H1 (cell line): ENCODE results near the gene PLA2G15. TPM values are rescaled to one million over a fixed set of nuclear protein-coding genes. Genes with fewer than 3 reads are reported as not detected.

ENCODE experiments used
- CTCF ChIA-PET: fragments of 300-600 bp; sonication (Branson Sonifier 250); formaldehyde crosslinking; loops from one replicate; lab custom pipeline; 2021; ENCODE audit not compliant: partially characterized antibody; lab: Charles Lee
- POLR2A ChIA-PET: fragments of 300-600 bp; sonication (Branson Sonifier 250); formaldehyde crosslinking; loops from one replicate; lab custom pipeline; 2021; ENCODE audit warnings: inconsistent platforms; ENCODE audit not compliant: partially characterized antibody; lab: Charles Lee
- DNase-seq, 2 experiments: peaks; one replicate each; pipeline versions ENCODE4 v3.0.0 to v3.0.0-alpha.2; 2010 to 2022; ENCODE audit warnings: low spot score in 2 of 2, low read depth in 1 of 2, mixed read lengths in 1 of 2
- FAIRE-seq: peaks from 2 replicates; lab custom pipeline; 2011; peaks lifted over from hg19 to GRCh38; lab: Jason Lieb, UNC
- H2AFZ ChIP-seq: 2 replicates; pipeline ENCODE4 v1.8.1; 2012; ENCODE audit warnings: low read length, inconsistent platforms
- H2AK5ac ChIP-seq: 2 replicates; pipeline ENCODE4 v1.6.1; 2013; ENCODE audit warnings: low read depth, low read length
- H2BK120ac ChIP-seq: replicated peaks from 2 replicates; pipeline ENCODE3; 2013; ENCODE audit warnings: low read depth, low read length, inconsistent platforms
- H2BK12ac ChIP-seq: 2 replicates; pipeline ENCODE4 v1.6.1; 2013; ENCODE audit warnings: low read depth, low read length
- H2BK15ac ChIP-seq: 2 replicates; pipeline ENCODE4 v1.6.1; 2013; ENCODE audit warnings: low read length
- H2BK20ac ChIP-seq: 2 replicates; pipeline ENCODE4 v1.6.1; 2013; ENCODE audit warnings: low read length
- H2BK5ac ChIP-seq: 2 replicates; pipeline ENCODE4 v1.6.1; 2013; ENCODE audit warnings: low read depth, low read length
- H3K14ac ChIP-seq: 2 replicates; pipeline ENCODE4 v1.6.1; 2013; ENCODE audit warnings: inconsistent platforms; ENCODE audit not compliant: insufficient read length
- H3K18ac ChIP-seq: 2 replicates; pipeline ENCODE4 v1.6.1; 2013; ENCODE audit warnings: low read length; ENCODE audit errors: extremely low read depth
- H3K23ac ChIP-seq: 2 replicates; pipeline ENCODE4 v1.6.1; 2013; ENCODE audit warnings: inconsistent platforms; ENCODE audit not compliant: insufficient read length
- H3K23me2 ChIP-seq: 2 replicates; pipeline ENCODE4 v1.6.1; 2013; ENCODE audit warnings: low read depth, low read length
- H3K27ac ChIP-seq: 2 replicates; pipeline ENCODE4 v1.6.1; 2011; ENCODE audit warnings: low read depth, low read length, inconsistent platforms
- H3K27me3 ChIP-seq, 4 experiments: replicated peaks in 1 of 4; 1 replicate in 1 of 4; 2 replicates in 3 of 4; pipeline versions ENCODE4 v1.6.1 to v1.8.1; 2011 to 2013; ENCODE audit warnings: low read length in 3 of 4, mild to moderate bottlenecking in 3 of 4, inconsistent platforms in 2 of 4, mixed read lengths in 2 of 4, moderate library complexity in 1 of 4; ENCODE audit not compliant: control insufficient read depth in 3 of 4, insufficient read depth in 3 of 4; ENCODE audit errors: extremely low read depth in 1 of 4
- H3K36me3 ChIP-seq, 4 experiments: 2 replicates each; pipeline versions ENCODE4 v1.6.1 to v1.8.1; 2011 to 2013; ENCODE audit warnings: mild to moderate bottlenecking in 4 of 4, low read length in 3 of 4, moderate library complexity in 2 of 4, control low read depth in 1 of 4, inconsistent platforms in 1 of 4; ENCODE audit not compliant: insufficient read depth in 4 of 4, control insufficient read depth in 2 of 4
- H3K4ac ChIP-seq: replicated peaks from 2 replicates; pipeline ENCODE3; 2013; ENCODE audit warnings: low read length, low read depth, mixed read lengths, inconsistent platforms; ENCODE audit not compliant: insufficient read length
- H3K4me1 ChIP-seq, 4 experiments: replicated peaks in 1 of 4; 1 replicate in 1 of 4; 2 replicates in 3 of 4; pipeline versions ENCODE4 v1.6.1 to v1.8.1; 2011 to 2013; ENCODE audit warnings: low read length in 3 of 4, inconsistent platforms in 2 of 4, mixed read lengths in 1 of 4; ENCODE audit not compliant: insufficient read depth in 4 of 4, control insufficient read depth in 3 of 4
- H3K4me2 ChIP-seq, 2 experiments: 2 replicates each; pipeline versions ENCODE4 v1.6.1 to v1.8.1; 2011 to 2013; ENCODE audit warnings: low read depth in 2 of 2, low read length in 2 of 2, control low read depth in 1 of 2, inconsistent platforms in 1 of 2, mild to moderate bottlenecking in 1 of 2; ENCODE audit not compliant: insufficient read depth in 1 of 2
- H3K4me3 ChIP-seq, 4 experiments: fragments of 200-600, 300-600 bp in 1 of 4; sonication (generic), shearing (Covaris generic), sonication (Bioruptor Twin) in 1 of 4; 2 replicates each; pipeline versions ENCODE4 v1.5.1 to v1.8.1; 2011 to 2016; ENCODE audit warnings: low read length in 4 of 4, low read depth in 3 of 4, control low read depth in 2 of 4, inconsistent platforms in 2 of 4, mild to moderate bottlenecking in 2 of 4, mixed read lengths in 1 of 4, moderate library complexity in 1 of 4; ENCODE audit not compliant: insufficient read depth in 2 of 4; ENCODE audit errors: extremely low read depth in 1 of 4
- H3K56ac ChIP-seq: replicated peaks from 2 replicates; pipeline ENCODE3; 2013; ENCODE audit warnings: low read depth, mild to moderate bottlenecking, mixed read lengths, low read length, inconsistent platforms; ENCODE audit not compliant: insufficient read length
- H3K79me1 ChIP-seq: 2 replicates; pipeline ENCODE4 v1.6.1; 2013; ENCODE audit warnings: low read depth, low read length, control low read depth
- H3K79me2 ChIP-seq, 2 experiments: 2 replicates each; pipeline versions ENCODE4 v1.6.1 to v1.8.1; 2012 to 2013; ENCODE audit warnings: low read length in 2 of 2, mild to moderate bottlenecking in 2 of 2, inconsistent platforms in 1 of 2; ENCODE audit not compliant: insufficient read depth in 2 of 2, control insufficient read depth in 1 of 2
- H3K9ac ChIP-seq, 4 experiments: replicated peaks in 1 of 4; 1 replicate in 1 of 4; 2 replicates in 3 of 4; pipeline versions ENCODE4 v1.6.1 to v1.8.1; 2011 to 2013; ENCODE audit warnings: low read depth in 3 of 4, low read length in 3 of 4, control low read depth in 2 of 4, mild to moderate bottlenecking in 2 of 4, moderate library complexity in 2 of 4, inconsistent platforms in 1 of 4; ENCODE audit errors: extremely low read depth in 1 of 4
- H3K9me3 ChIP-seq, 2 experiments: 2 replicates each; pipeline versions ENCODE4 v1.6.1 to v1.8.1; 2012 to 2013; ENCODE audit warnings: mild to moderate bottlenecking in 2 of 2, moderate library complexity in 2 of 2, control low read depth in 1 of 2, inconsistent platforms in 1 of 2, low read depth in 1 of 2, low read length in 1 of 2, mixed read lengths in 1 of 2; ENCODE audit not compliant: insufficient read depth in 2 of 2
- H4K20me1 ChIP-seq, 2 experiments: replicated peaks in 1 of 2; 2 replicates each; pipeline versions ENCODE3 to v1.8.1; 2011 to 2013; ENCODE audit warnings: inconsistent platforms in 2 of 2, low read length in 2 of 2, mild to moderate bottlenecking in 1 of 2; ENCODE audit not compliant: insufficient read depth in 2 of 2, control insufficient read depth in 1 of 2
- H4K5ac ChIP-seq: 2 replicates; pipeline ENCODE4 v1.6.1; 2013; ENCODE audit warnings: low read length, low read depth, mixed read lengths, inconsistent platforms; ENCODE audit not compliant: insufficient read length
- H4K8ac ChIP-seq: 2 replicates; pipeline ENCODE4 v1.8.0; 2013; ENCODE audit warnings: mild to moderate bottlenecking, moderate library complexity, low read length, inconsistent platforms; ENCODE audit not compliant: insufficient read depth; ENCODE audit errors: extremely low read depth
- H4K91ac ChIP-seq: replicated peaks from 2 replicates; pipeline ENCODE3; 2013; ENCODE audit warnings: low read length, mixed read lengths, inconsistent platforms; ENCODE audit not compliant: insufficient read length
- CBX5 ChIP-seq: fragments of 300-800, 300-1000 bp; sonication (generic); IDR thresholded peaks from 2 replicates; pipeline ENCODE4 v1.7.1; 2016; ENCODE audit warnings: antibody characterized with exemption, low read length, low read depth
- POLR2A ChIP-seq, 2 experiments: IDR thresholded peaks; 1 replicate in 1 of 2; 2 replicates in 1 of 2; pipeline ENCODE4 v1.6.1; 2011; ENCODE audit warnings: low read depth in 2 of 2, low read length in 2 of 2, mild to moderate bottlenecking in 2 of 2; ENCODE audit errors: control extremely low read depth in 1 of 2
- SAP30 ChIP-seq: fragments of 300-600 bp; sonication (generic); IDR thresholded peaks from 2 replicates; pipeline ENCODE4 v1.7.1; 2012; ENCODE audit warnings: low read length, moderate library complexity, mild to moderate bottlenecking, inconsistent platforms; ENCODE audit not compliant: insufficient read depth, insufficient replicate concordance
- SP4 ChIP-seq: IDR thresholded peaks from 2 replicates; pipeline ENCODE4 v1.6.1; 2012; ENCODE audit warnings: low read length, inconsistent platforms
- WGBS, 2 experiments: shearing (Covaris generic) in 1 of 2; methylation state at CpG; one replicate each; pipeline versions ENCODE4 v1.1.6 to v1.1.7; 2013 to 2015; ENCODE audit warnings: low lambda C conversion rate in 2 of 2, mixed read lengths in 2 of 2, inconsistent platforms in 1 of 2, low coverage in 1 of 2, missing lambda C conversion rate in 1 of 2; ENCODE audit not compliant: insufficient replicate concordance in 2 of 2, insufficient coverage in 1 of 2, insufficient read length in 1 of 2; ENCODE audit errors: extremely low coverage in 1 of 2, missing lambda C conversion rate in 1 of 2; 5-methylcytosine and 5-hydroxymethylcytosine counted together
- polyA plus RNA-seq, 7 experiments: library from polyadenylated mRNA; depleted of rRNA in 3 of 7; stranded (reverse) in 5 of 7; unstranded in 2 of 7; fragments of >200 nt in 5 of 7; fragments of 200-250 nt in 2 of 7; gene quantifications; 1 replicate in 5 of 7; 2 replicates in 1 of 7; 4 replicates in 1 of 7; pipeline versions ENCODE4 v1.2.1 to v1.2.3, GENCODE V29; 2011 to 2013; ENCODE audit warnings: missing spikeins in 2 of 7, mixed read lengths in 2 of 7
- total RNA-seq: library from RNA; stranded (reverse); fragmentation: NEBNext Ultra II Directional; extraction: Animal tissue kit (Norgen Biotek cat#: 25700); gene quantifications from 2 replicates; pipeline ENCODE4 v1.2.1, GENCODE V29; 2021
- TF ChIP-seq, protein P1 (sequence below): IDR thresholded peaks from 2 replicates; pipeline ENCODE4 v1.6.1; 2011; ENCODE audit warnings: low read length, improper control_type of control experiment
- TF ChIP-seq, protein P2 (sequence below), 3 experiments: IDR thresholded peaks; 1 replicate in 2 of 3; 2 replicates in 1 of 3; pipeline versions ENCODE4 v1.5.1 to v1.6.1; 2011; ENCODE audit warnings: low read length in 3 of 3, mild to moderate bottlenecking in 3 of 3, inconsistent platforms in 2 of 3, low read depth in 1 of 3, moderate library complexity in 1 of 3; ENCODE audit not compliant: insufficient read depth in 1 of 3; ENCODE audit errors: control extremely low read depth in 1 of 3

PLA2G15 gene
- total and polyA plus RNA-seq, 2 of the 8 experiments (the other 6 are each of a cell fraction or from before 2014, with no cell fraction given) = 11.2 to 12.0 TPM

DNA sequence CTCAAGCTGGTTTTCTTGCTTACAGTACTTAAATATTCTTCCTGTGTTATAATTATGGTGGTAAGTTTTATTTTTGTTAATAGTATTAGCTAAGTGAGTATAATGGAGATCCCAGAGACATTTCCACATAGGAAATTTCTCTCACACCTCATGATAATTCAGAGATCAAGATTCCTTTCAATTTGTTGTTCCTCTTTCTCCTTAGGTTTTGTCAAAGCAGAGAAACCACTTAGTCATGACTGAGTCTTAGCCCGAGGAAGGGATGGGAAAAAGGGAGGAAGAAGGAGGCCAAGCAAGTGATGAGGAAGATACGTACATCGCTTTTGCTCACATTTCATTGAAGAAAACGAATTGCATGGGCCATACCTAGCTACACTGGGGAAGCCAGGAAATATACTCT, 27.7 kb upstream of the PLA2G15 start:
- no peaks in the 10 kb centered on the region for H3K79me1 ChIP-seq
- no peak overlapping the region for H3K4me2 ChIP-seq
- H3K27me3 ChIP-seq = no peaks in the 10 kb centered on the region
- no peak overlapping the region for H4K8ac ChIP-seq
- H3K14ac ChIP-seq = no peak overlapping the region
- ChIA-PET CTCF (interaction anchor here (0.7 to 2.8 kb wide), 7 partner anchors 13 to 237 kb away, joined by 3 to 9 read pairs (median 4); no protein-coding TSS in a partner anchor), POLR2A (interaction anchor here (0.8 to 1.5 kb wide), 2 partner anchors 19 to 20 kb away, joined by 3 to 4 read pairs; no protein-coding TSS in a partner anchor)
- H3K4me3 ChIP-seq = no peak overlapping the region
- H3K23ac ChIP-seq = no peak overlapping the region
- H3K4ac ChIP-seq = no peak overlapping the region
- no peak overlapping the region for H2BK15ac ChIP-seq
- no peak overlapping the region for H2BK12ac ChIP-seq
- H4K91ac ChIP-seq = no peak overlapping the region
- H3K9me3 ChIP-seq = no peaks in the 10 kb centered on the region
- H2BK5ac ChIP-seq = no peak overlapping the region
- WGBS, 2 experiments = 87% methylated on average over 4 of the region's 4 CpGs; no CpG with 5 or more reads in 1 of the 2 experiments
- peaks cover 0 to 2% (median 0%) of the 10 kb centered on the region in 4 experiments; a peak in 1 of 7 replicates for H3K4me1 ChIP-seq
- H3K36me3 ChIP-seq = no peaks in the 10 kb centered on the region; a peak in 1 of 8 replicates
- no peak overlapping the region for H4K5ac ChIP-seq
- H2BK120ac ChIP-seq = no peak overlapping the region
- no peak overlapping the region for H3K27ac ChIP-seq
- no peaks in the 10 kb centered on the region for H4K20me1 ChIP-seq
- no peak overlapping the region for H2BK20ac ChIP-seq
- no peak overlapping the region for H3K56ac ChIP-seq
- H2AK5ac ChIP-seq = no peak overlapping the region
- no peak overlapping the region for H2AFZ ChIP-seq
- FAIRE-seq (no peak), DNase-seq (no peak)
- H3K23me2 ChIP-seq = no peaks in the 10 kb centered on the region
- H3K9ac ChIP-seq = no peak overlapping the region; a peak in 1 of 7 replicates
- no peaks in the 10 kb centered on the region for H3K79me2 ChIP-seq
- no peak overlapping the region for H3K18ac ChIP-seq
- no peak for TF ChIP-seq POLR2A (IDR thresholded peaks at IDR 0.05; ENCODE audit: control extremely low read depth in 1 of 2, low read depth in 2 of 2, low read length in 2 of 2)
- TF ChIP-seq, protein P1, sequence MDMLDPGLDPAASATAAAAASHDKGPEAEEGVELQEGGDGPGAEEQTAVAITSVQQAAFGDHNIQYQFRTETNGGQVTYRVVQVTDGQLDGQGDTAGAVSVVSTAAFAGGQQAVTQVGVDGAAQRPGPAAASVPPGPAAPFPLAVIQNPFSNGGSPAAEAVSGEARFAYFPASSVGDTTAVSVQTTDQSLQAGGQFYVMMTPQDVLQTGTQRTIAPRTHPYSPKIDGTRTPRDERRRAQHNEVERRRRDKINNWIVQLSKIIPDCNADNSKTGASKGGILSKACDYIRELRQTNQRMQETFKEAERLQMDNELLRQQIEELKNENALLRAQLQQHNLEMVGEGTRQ = no peak
- TF ChIP-seq, protein P2, sequence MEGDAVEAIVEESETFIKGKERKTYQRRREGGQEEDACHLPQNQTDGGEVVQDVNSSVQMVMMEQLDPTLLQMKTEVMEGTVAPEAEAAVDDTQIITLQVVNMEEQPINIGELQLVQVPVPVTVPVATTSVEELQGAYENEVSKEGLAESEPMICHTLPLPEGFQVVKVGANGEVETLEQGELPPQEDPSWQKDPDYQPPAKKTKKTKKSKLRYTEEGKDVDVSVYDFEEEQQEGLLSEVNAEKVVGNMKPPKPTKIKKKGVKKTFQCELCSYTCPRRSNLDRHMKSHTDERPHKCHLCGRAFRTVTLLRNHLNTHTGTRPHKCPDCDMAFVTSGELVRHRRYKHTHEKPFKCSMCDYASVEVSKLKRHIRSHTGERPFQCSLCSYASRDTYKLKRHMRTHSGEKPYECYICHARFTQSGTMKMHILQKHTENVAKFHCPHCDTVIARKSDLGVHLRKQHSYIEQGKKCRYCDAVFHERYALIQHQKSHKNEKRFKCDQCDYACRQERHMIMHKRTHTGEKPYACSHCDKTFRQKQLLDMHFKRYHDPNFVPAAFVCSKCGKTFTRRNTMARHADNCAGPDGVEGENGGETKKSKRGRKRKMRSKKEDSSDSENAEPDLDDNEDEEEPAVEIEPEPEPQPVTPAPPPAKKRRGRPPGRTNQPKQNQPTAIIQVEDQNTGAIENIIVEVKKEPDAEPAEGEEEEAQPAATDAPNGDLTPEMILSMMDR (IDR thresholded peaks at IDR 0.05; ENCODE audit: control extremely low read depth in 1 of 3, insufficient read depth in 1 of 3, low read depth in 1 of 3, low read length in 3 of 3) = no peak
- TF ChIP-seq CBX5 = no peak
- no peak for TF ChIP-seq SP4
- TF ChIP-seq SAP30 = no peak
